GM12872 (cell line): ENCODE data around the gene LCE1A.
A peak's percentile ranks its signal among the peaks of the same experiment; 100 is the strongest.

Experiments
- TF ChIP-seq, protein P1 (sequence below): IDR thresholded peaks from 3 replicates; pipeline ENCODE4 v1.5.1; 2011; ENCODE audit warnings: low read depth, mild to moderate bottlenecking, low read length, moderate library complexity; ENCODE audit not compliant: insufficient read depth

The LCE1A gene

DNA sequence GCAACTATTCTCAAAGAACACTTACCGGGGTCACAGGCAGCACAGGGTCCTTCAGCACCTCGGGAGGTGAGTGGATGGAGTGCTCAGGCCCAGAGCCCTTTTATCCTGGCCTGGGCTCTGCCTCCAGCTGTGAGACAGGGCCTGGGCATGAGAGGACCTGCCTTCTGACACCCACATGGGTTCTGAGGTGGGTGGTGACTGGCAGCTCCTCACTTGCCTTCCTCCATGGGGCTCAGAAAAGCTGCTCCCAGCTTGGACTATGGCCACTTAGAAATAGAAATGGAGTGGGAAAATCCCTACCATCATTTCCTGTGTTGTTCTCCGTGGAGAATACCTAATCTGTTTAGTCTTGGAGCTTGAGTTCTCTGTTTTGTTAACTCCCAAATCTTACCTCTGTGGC lies 20.7 kb upstream of the LCE1A start, which contains the start of gene LCE1C:
TSS of gene LCE1C (minus strand) at position 76 of the 400 bp plus-strand sequence. CDS start 1,173 bp downstream, outside the sequence.
- TF ChIP-seq, protein P1, sequence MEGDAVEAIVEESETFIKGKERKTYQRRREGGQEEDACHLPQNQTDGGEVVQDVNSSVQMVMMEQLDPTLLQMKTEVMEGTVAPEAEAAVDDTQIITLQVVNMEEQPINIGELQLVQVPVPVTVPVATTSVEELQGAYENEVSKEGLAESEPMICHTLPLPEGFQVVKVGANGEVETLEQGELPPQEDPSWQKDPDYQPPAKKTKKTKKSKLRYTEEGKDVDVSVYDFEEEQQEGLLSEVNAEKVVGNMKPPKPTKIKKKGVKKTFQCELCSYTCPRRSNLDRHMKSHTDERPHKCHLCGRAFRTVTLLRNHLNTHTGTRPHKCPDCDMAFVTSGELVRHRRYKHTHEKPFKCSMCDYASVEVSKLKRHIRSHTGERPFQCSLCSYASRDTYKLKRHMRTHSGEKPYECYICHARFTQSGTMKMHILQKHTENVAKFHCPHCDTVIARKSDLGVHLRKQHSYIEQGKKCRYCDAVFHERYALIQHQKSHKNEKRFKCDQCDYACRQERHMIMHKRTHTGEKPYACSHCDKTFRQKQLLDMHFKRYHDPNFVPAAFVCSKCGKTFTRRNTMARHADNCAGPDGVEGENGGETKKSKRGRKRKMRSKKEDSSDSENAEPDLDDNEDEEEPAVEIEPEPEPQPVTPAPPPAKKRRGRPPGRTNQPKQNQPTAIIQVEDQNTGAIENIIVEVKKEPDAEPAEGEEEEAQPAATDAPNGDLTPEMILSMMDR = no peak

DNA sequence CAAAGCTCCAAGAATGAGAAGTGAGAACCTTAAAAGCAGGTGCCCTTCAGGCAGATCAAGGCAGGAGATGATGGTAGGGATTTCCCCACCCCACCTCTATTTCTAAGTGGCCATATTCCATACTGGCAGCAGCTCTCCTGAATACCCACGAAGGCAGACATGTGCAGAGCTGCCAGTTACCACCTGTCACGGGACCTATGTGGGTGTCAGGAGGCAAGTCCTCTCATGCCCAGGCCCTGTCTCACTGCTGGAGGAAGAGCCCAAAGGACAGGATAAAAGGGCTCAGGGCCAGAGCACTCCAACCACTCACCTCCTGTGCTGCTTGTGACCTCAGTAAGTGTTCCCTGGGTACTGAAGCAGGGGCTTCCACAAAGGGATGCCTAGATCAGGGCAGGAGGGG lies 16.2 kb upstream of the LCE1A start:
- TF ChIP-seq, protein P1 = no peak

DNA sequence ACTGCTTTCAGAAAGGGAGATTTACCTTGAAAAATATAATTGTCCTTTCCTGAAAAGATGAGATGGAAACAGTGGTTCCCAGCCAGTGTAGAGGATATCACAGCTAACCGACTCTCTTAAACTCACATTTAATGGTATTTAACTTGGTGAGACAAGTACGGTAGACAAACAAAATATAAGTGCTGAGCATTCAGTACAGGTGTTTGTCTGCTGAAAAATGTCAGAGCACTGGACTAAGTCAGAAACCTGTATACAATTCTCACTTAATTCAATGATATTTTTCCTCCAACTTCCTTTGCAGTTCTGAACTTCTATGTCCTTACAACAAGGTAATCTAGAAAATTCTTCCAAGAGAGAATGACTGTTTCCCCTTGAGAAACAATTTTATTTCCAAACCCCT lies 15.6 kb upstream of the LCE1A start, which contains the start of gene LCE1B:
TSS of gene LCE1B (plus strand) at position 301 of the 400 bp plus-strand sequence. CDS start 476 bp downstream, outside the sequence.
- TF ChIP-seq, protein P1 = no peak

DNA sequence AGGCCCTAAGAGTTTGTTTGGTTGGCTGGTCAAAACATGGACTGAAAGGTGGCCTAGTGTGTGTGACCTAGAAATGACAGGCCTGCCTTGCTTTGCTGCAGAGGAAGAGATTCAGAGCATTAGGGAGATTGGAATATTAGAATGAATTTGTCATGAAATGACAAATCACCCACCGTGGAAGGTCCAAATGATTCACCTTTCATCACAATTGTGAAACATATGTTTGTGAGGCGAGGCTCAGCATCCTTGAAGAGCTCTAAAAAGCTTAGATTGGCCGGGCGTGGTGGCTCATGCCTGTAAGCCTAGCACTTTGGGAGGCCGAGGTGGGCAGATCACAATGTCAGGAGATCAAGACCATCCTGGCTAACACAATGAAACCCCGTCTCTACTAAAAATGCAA lies 10.0 kb upstream of the LCE1A start:
- TF ChIP-seq, protein P1 = no peak

DNA sequence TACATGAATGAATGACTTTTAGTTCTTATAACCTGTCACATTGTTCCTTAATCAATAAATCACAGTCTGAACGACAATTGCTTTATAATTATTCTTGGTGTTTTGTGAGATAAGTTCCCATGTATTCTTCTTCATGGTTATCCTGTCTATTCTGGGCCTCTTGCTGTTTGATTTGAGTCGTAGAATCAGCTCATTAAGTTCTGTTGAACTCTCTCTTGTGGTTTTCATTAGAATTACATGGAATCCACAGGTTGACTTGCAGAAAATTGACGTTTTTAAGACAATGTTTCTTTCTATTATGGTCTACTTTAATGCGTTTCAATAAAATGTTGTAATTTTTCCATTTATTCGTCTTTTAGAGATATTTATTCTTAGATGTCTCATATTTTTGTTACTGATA lies 4.0 kb upstream of the LCE1A start:
- TF ChIP-seq, protein P1 = peak; percentile 27; the same call in 1 of the 3 replicates

DNA sequence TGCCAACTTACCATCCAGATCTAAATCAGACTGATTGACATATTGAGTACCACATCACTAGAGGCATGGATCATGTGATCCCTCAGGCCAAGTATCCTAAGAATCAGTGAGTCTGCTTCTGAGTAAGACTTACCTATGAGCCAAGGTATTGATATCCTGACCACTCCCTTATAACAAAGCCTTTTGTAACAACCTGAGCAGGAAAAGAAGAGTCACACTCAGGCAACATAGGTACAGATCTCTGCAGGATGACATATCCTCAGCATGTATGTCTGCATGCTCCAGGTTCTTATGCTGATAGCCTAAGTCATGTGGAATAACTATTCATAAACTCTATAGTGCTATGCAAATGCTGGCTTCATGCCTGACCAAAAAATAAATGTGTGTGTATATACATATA lies 2.3 kb upstream of the LCE1A start:
- TF ChIP-seq, protein P1 = no peak

DNA sequence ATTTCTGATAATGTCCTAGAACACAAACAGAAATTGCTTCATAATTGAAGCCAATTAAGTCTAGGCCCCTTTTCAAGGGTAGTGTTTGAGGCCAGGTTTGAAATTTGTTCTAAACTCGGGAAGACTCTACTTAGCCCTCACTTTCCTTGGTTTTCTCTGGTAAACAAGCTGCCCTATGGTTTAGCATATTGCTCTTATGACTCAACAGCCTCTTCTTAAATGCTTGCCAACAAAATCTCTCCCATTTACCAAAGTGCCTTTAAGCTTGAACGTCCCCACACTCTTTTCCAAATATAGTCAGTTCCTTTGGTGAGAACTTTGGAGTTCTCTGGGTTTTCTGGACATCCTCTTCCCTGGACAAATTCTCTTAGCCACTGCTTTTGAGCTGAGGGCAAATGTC lies 9.6 kb downstream of the LCE1A start:
- TF ChIP-seq, protein P1 = no peak
